IMR-90 (cell line): ENCODE measurements around the gene GPR62. TPM values are rescaled to one million over a fixed set of nuclear protein-coding genes. Genes with fewer than 3 reads are reported as not detected.

ENCODE experiments used
- ATAC-seq: fragments of 200-7000 bp; cut with Tn5 transposase; 2 replicates; pipeline ENCODE4 v1.9.1; 2020; ENCODE audit warnings: low read depth, mild to moderate bottlenecking, moderate library complexity
- BruUV-seq: library from RNA; stranded (reverse); fragments of 400-500 nt; replicated peaks from 2 replicates; lab custom pipeline; 2021; lab: Mats Ljungman, UMichigan
- CTCF ChIA-PET: fragments of 300-600 bp; formaldehyde crosslinking; extraction: SDS; loops from one replicate; lab custom pipeline; 2021; ENCODE audit warnings: antibody characterized with exemption; lab: Yijun Ruan, JAX
- POLR2A ChIA-PET: fragments of 300-600 bp; sonication (Branson Sonifier 250); formaldehyde crosslinking; loops from one replicate; lab custom pipeline; 2022; ENCODE audit warnings: antibody characterized with exemption; ENCODE audit not compliant: unreplicated experiment; lab: Charles Lee
- DNase-seq: peaks from one replicate; pipeline ENCODE4 v3.0.0; 2013
- H2AFZ ChIP-seq: replicated peaks from 2 replicates; pipeline ENCODE3; 2013; ENCODE audit warnings: low read length, mild to moderate bottlenecking; ENCODE audit not compliant: poor library complexity
- H2AK5ac ChIP-seq: 2 replicates; pipeline ENCODE4 v1.6.1; 2013; ENCODE audit warnings: low read depth, low read length, inconsistent platforms
- H2AK9ac ChIP-seq: replicated peaks from 2 replicates; pipeline ENCODE3; 2013; ENCODE audit warnings: mild to moderate bottlenecking, low read depth, low read length, moderate library complexity; ENCODE audit not compliant: poor library complexity
- H2BK120ac ChIP-seq: 2 replicates; pipeline ENCODE4 v1.6.1; 2013; ENCODE audit warnings: low read depth, low read length, inconsistent platforms
- H2BK15ac ChIP-seq: 3 replicates; pipeline ENCODE4 v1.6.1; 2013; ENCODE audit warnings: low read depth, low read length, inconsistent platforms
- H2BK20ac ChIP-seq: 2 replicates; pipeline ENCODE4 v1.6.1; 2013; ENCODE audit warnings: low read depth, mild to moderate bottlenecking, inconsistent platforms, low read length, moderate library complexity
- H2BK5ac ChIP-seq: 2 replicates; pipeline ENCODE4 v1.6.1; 2013; ENCODE audit warnings: mild to moderate bottlenecking, low read depth, low read length, inconsistent platforms; ENCODE audit not compliant: poor library complexity, severe bottlenecking
- H3K14ac ChIP-seq: replicated peaks from 2 replicates; pipeline ENCODE4 v1.6.1; 2013; ENCODE audit warnings: low read depth, low read length, inconsistent platforms
- H3K18ac ChIP-seq: 2 replicates; pipeline ENCODE4 v1.6.1; 2013; ENCODE audit warnings: low read depth, low read length, control low read depth
- H3K23ac ChIP-seq: 2 replicates; pipeline ENCODE4 v1.6.1; 2013; ENCODE audit warnings: low read depth, low read length, inconsistent platforms
- H3K27ac ChIP-seq: 2 replicates; pipeline ENCODE4 v1.5.1; 2013; ENCODE audit warnings: mild to moderate bottlenecking, control low read depth, low read length; ENCODE audit not compliant: insufficient read depth
- H3K27me3 ChIP-seq: 2 replicates; pipeline ENCODE4 v1.6.1; 2013; ENCODE audit warnings: low read length; ENCODE audit not compliant: control insufficient read depth, insufficient read depth
- H3K36me3 ChIP-seq: 2 replicates; pipeline ENCODE4 v1.6.1; 2013; ENCODE audit warnings: low read length, mixed read lengths; ENCODE audit not compliant: control insufficient read depth, insufficient read depth
- H3K4ac ChIP-seq: 2 replicates; pipeline ENCODE4 v1.6.1; 2013; ENCODE audit warnings: low read depth, low read length, inconsistent platforms
- H3K4me1 ChIP-seq: 2 replicates; pipeline ENCODE4 v1.6.1; 2013; ENCODE audit warnings: low read length, mixed read lengths; ENCODE audit not compliant: control insufficient read depth, insufficient read depth
- H3K4me2 ChIP-seq: 2 replicates; pipeline ENCODE4 v1.6.1; 2013; ENCODE audit warnings: low read depth, mild to moderate bottlenecking, control low read depth, low read length, moderate library complexity
- H3K4me3 ChIP-seq: 2 replicates; pipeline ENCODE4 v1.5.1; 2013; ENCODE audit warnings: low read depth, mild to moderate bottlenecking, control low read depth, low read length, moderate library complexity; ENCODE audit not compliant: insufficient read depth
- H3K56ac ChIP-seq: 2 replicates; pipeline ENCODE4 v1.6.1; 2013; ENCODE audit warnings: low read length, inconsistent platforms; ENCODE audit not compliant: insufficient read depth; ENCODE audit errors: extremely low read depth
- H3K79me1 ChIP-seq, 2 experiments: 2 replicates each; pipeline ENCODE4 v1.6.1; 2013; ENCODE audit warnings: low read length in 2 of 2, inconsistent platforms in 1 of 2, low read depth in 1 of 2
- H3K9ac ChIP-seq: 2 replicates; pipeline ENCODE4 v1.6.1; 2013; ENCODE audit warnings: low read depth, low read length, control low read depth
- H3K9me1 ChIP-seq: 2 replicates; pipeline ENCODE4 v1.6.1; 2013; ENCODE audit warnings: low read length, inconsistent platforms; ENCODE audit not compliant: insufficient read depth
- H3K9me3 ChIP-seq: 2 replicates; pipeline ENCODE4 v1.6.1; 2013; ENCODE audit warnings: low read length; ENCODE audit not compliant: control insufficient read depth, insufficient read depth
- H4K20me1 ChIP-seq: 2 replicates; pipeline ENCODE4 v1.6.1; 2013; ENCODE audit warnings: low read length, inconsistent platforms; ENCODE audit not compliant: insufficient read depth
- H4K5ac ChIP-seq: 2 replicates; pipeline ENCODE4 v1.6.1; 2013; ENCODE audit warnings: mild to moderate bottlenecking, low read depth, low read length, control low read depth
- H4K8ac ChIP-seq, 2 experiments: 2 replicates each; pipeline ENCODE4 v1.6.1; 2013; ENCODE audit warnings: low read depth in 2 of 2, low read length in 2 of 2, control low read depth in 1 of 2, inconsistent platforms in 1 of 2
- H4K91ac ChIP-seq: 2 replicates; pipeline ENCODE4 v1.6.1; 2013; ENCODE audit warnings: low read depth, low read length, inconsistent platforms; ENCODE audit not compliant: insufficient read depth
- BHLHE40 ChIP-seq: fragments of 150-350 bp; IDR thresholded peaks from 2 replicates; pipeline ENCODE4 v1.6.1; 2016; ENCODE audit warnings: mild to moderate bottlenecking, low read depth, low read length
- CEBPB ChIP-seq: IDR thresholded peaks from 2 replicates; pipeline ENCODE4 v1.6.1; 2012; ENCODE audit warnings: low read depth, low read length, improper control_type of control experiment
- CHD1 ChIP-seq: IDR thresholded peaks from 2 replicates; pipeline ENCODE4 v1.6.1; 2012; ENCODE audit warnings: low read depth, low read length, improper control_type of control experiment
- CTCF ChIP-seq: conservative IDR thresholded peaks from 2 replicates; pipeline ENCODE4 v1.5.1; 2012; ENCODE audit warnings: mild to moderate bottlenecking, low read depth, low read length, improper control_type of control experiment
- FOS ChIP-seq: fragments of 150-350 bp; IDR thresholded peaks from 2 replicates; pipeline ENCODE4 v1.6.1; 2016; ENCODE audit warnings: low read depth, low read length
- MAFK ChIP-seq: IDR thresholded peaks from 2 replicates; pipeline ENCODE4 v1.6.1; 2012; ENCODE audit warnings: low read depth, low read length, improper control_type of control experiment
- MAZ ChIP-seq: IDR thresholded peaks from 2 replicates; pipeline ENCODE4 v1.6.1; 2012; ENCODE audit warnings: low read depth, mild to moderate bottlenecking, low read length, improper control_type of control experiment, moderate library complexity, borderline replicate concordance
- NFE2L2 ChIP-seq: fragments of 150-350 bp; IDR thresholded peaks from 2 replicates; pipeline ENCODE4 v1.6.1; 2016; ENCODE audit warnings: low read depth, mild to moderate bottlenecking, low read length
- POLR2A ChIP-seq: IDR thresholded peaks from 2 replicates; pipeline ENCODE4 v1.6.1; 2012; ENCODE audit warnings: mild to moderate bottlenecking, low read depth, low read length
- RAD21 ChIP-seq: IDR thresholded peaks from 2 replicates; pipeline ENCODE4 v1.6.1; 2012; ENCODE audit warnings: low read length, improper control_type of control experiment
- RCOR1 ChIP-seq: IDR thresholded peaks from 2 replicates; pipeline ENCODE4 v1.6.1; 2012; ENCODE audit warnings: mild to moderate bottlenecking, low read length, improper control_type of control experiment; ENCODE audit not compliant: insufficient replicate concordance
- SMC3 ChIP-seq: fragments of 150-350 bp; IDR thresholded peaks from 2 replicates; pipeline ENCODE4 v1.6.1; 2016; ENCODE audit warnings: low read depth, mild to moderate bottlenecking, antibody characterized with exemption, low read length, moderate library complexity
- WGBS, 2 experiments: methylation state at CpG; one replicate each; pipeline versions ENCODE4 v1.1.5 to v1.1.7; 2013; ENCODE audit warnings: missing lambda C conversion rate in 2 of 2; ENCODE audit not compliant: insufficient read length in 1 of 2; ENCODE audit errors: extremely low coverage in 2 of 2; 5-methylcytosine and 5-hydroxymethylcytosine counted together
- dilution Hi-C: fragments of 300-500 bp; cut with HindIII; formaldehyde crosslinking; loops from one replicate; pipeline ENCODE4 v1.14.3; 2018; ENCODE audit warnings: low sequenced_read_pairs; ENCODE audit not compliant: unreplicated experiment
- in situ Hi-C: fragments of 300-500 bp; cut with MboI; formaldehyde crosslinking; loops from 3 replicates; pipeline ENCODE4 v1.14.3; 2019; ENCODE audit warnings: low sequenced_read_pairs, inconsistent platforms, mixed read lengths
- intact Hi-C: fragments of 100-400 bp; cut with micrococcal nuclease; formaldehyde crosslinking; loops from 2 replicates; pipeline ENCODE4 v1.10.0; 2022
- polyA plus RNA-seq, 3 experiments: library from polyadenylated mRNA; depleted of rRNA; stranded (reverse); fragments of >200 nt; gene quantifications; 2 replicates each; pipeline ENCODE4 v1.2.3, GENCODE V29; 2012; ENCODE audit warnings: low replicate concordance in 1 of 3
- total RNA-seq: library from RNA; depleted of rRNA; stranded (reverse); fragments of >200 nt; gene quantifications from 2 replicates; pipeline ENCODE4 v1.2.3, GENCODE V29; 2012
- TF ChIP-seq, protein P1 (sequence below): fragments of 150-350 bp; IDR thresholded peaks from 2 replicates; pipeline ENCODE4 v1.6.1; 2017; ENCODE audit warnings: mild to moderate bottlenecking, antibody characterized with exemption, low read length, low read depth
- TF ChIP-seq, protein P2 (sequence below): fragments of 150-350 bp; IDR thresholded peaks from 2 replicates; pipeline ENCODE4 v1.6.1; 2016; ENCODE audit warnings: low read depth, mild to moderate bottlenecking, low read length, moderate library complexity, borderline replicate concordance

The GPR62 gene
- total and polyA plus RNA-seq, 2 of the 4 experiments (the other 2 are of a cell fraction), result under 0.01 TPM; not detected in 1

GRCh38 chr3:51921081-51921578, 34.1 kb upstream of the GPR62 start:
- Histone ChIP-seq H3K79me1 (no peaks in the 10 kb centered on the region), H3K4me1 (no peaks in the 10 kb centered on the region), H3K9me3 (no peaks in the 10 kb centered on the region), H3K9ac (no peak overlapping the region), H3K56ac (no peak overlapping the region), H2AK5ac (no peak overlapping the region), H2AK9ac (no peak overlapping the region), H3K14ac (no peak overlapping the region), H2BK15ac (no peak overlapping the region), H3K9me1 (no peaks in the 10 kb centered on the region), H4K91ac (no peak overlapping the region), H3K27me3 (no peaks in the 10 kb centered on the region), H4K20me1 (no peaks in the 10 kb centered on the region), H4K5ac (no peak overlapping the region), H2BK20ac (no peak overlapping the region), H2BK5ac (no peak overlapping the region), H3K4me2 (no peak overlapping the region), H2AFZ (no peak overlapping the region), H3K4me3 (no peak overlapping the region), H3K18ac (no peak overlapping the region), H3K36me3 (no peaks in the 10 kb centered on the region), H4K8ac (no peak overlapping the region), H2BK120ac (no peak overlapping the region), H3K27ac (no peak overlapping the region), H3K23ac (no peak overlapping the region), H3K4ac (no peak overlapping the region)
- WGBS, 2 experiments, result 92% methylated on average over 2 of the region's 11 CpGs; no CpG with 5 or more reads in 1 of the 2 experiments
- no peak for DNase-seq
- ATAC-seq, result no peak
- in situ Hi-C loops (no loop called here), intact Hi-C loops (loop anchor here (10.0 kb wide), 1 partner anchor 586 kb away; no protein-coding TSS in a partner anchor), dilution Hi-C loops (no loop called here)
- BruUV-seq, result no TSS peak
- POLR2A ChIA-PET, result no interaction called here
- CTCF ChIA-PET, result no interaction called here
- TF ChIP-seq CEBPB (no peak), CTCF (no peak), MAFK (no peak), RCOR1 (no peak), BHLHE40 (no peak), RAD21 (no peak), FOS (no peak), MAZ (no peak), CHD1 (no peak), NFE2L2 (no peak), POLR2A (no peak), SMC3 (no peak)
- TF ChIP-seq, protein P1, sequence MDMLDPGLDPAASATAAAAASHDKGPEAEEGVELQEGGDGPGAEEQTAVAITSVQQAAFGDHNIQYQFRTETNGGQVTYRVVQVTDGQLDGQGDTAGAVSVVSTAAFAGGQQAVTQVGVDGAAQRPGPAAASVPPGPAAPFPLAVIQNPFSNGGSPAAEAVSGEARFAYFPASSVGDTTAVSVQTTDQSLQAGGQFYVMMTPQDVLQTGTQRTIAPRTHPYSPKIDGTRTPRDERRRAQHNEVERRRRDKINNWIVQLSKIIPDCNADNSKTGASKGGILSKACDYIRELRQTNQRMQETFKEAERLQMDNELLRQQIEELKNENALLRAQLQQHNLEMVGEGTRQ, result no peak
- TF ChIP-seq, protein P2, sequence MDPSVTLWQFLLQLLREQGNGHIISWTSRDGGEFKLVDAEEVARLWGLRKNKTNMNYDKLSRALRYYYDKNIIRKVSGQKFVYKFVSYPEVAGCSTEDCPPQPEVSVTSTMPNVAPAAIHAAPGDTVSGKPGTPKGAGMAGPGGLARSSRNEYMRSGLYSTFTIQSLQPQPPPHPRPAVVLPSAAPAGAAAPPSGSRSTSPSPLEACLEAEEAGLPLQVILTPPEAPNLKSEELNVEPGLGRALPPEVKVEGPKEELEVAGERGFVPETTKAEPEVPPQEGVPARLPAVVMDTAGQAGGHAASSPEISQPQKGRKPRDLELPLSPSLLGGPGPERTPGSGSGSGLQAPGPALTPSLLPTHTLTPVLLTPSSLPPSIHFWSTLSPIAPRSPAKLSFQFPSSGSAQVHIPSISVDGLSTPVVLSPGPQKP, result no peak
